SK-N-MC (cell line): ENCODE data around the gene FAM110D.

Experiments
- EZH2 ChIP-seq: fragments of 200-600 bp; sonication (generic); IDR thresholded peaks from one replicate; pipeline ENCODE4 v1.6.1; 2017; ENCODE audit warnings: antibody characterized with exemption
- POLR2AphosphoS5 ChIP-seq: IDR thresholded peaks from 2 replicates; pipeline ENCODE4 v1.6.1; 2012; ENCODE audit warnings: mild to moderate bottlenecking, low read depth, low read length, borderline replicate concordance

DNA sequence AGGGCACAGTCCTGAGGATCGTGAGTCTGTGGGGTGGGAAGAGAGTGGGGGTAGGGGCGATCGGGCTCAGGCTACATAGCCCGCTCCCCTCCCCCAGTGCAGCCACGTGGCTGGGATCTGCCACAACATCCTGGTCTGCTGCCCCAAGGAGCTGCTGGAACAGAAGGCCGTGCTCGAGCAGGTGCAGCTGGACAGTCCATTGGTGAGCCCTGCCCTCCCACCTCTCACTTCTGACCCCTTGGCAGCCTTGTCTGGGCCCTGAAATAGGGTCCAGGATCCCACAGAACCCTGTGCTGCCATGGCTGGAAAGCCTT lies 23.5 kb downstream of the FAM110D start:
- TF ChIP-seq POLR2AphosphoS5 (no peak), EZH2 (no peak)
